ENCODE data around the gene ZFP30.

Gene ZFP30

DNA sequence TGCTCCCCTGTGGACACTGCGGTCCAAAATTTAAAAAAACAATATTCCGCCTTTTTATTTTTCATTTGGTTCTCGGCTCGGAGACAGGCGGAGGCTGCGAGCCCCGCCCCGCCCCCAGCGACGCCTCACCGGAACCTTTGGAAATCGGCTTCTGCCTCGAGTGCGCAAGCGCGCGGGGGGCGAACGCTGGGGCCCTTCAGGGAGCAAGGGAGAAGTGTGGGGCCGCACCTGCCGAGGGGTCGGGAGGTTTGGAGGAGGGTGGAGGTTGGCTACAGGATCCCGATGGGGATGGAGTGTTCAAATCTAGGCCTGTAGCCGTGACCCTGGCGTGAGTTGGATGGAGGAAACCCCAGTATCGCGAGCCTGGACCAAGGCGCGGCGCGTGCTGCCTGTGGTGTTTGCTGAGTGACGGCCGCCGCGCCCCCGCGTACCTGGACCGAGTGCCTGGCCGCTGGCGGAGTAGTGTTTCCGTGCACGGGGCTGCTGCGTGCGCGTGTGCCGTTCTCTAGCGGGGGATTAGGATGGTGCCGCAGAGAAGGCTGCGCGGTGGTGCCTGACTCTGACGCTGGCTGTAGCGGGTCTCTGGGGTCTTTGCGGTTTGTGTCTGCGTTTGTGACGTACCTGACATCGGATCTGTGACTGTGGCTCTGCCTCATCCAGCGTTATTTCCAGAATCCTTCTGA lies 565 bp upstream of the ZFP30 start:
- peak overlapping the region; percentile 82 for H3K4me3 ChIP-seq
- no peaks in the 10 kb centered on the region; the same call in 1 of the 2 replicates for H3K9me3 ChIP-seq (ENCODE audit: low read depth, low read length)
- peak overlapping the region; percentile 37; the same call in 1 of the 2 replicates for H3K27ac ChIP-seq
- peak; percentile 65 for TF ChIP-seq POLR2AphosphoS5 (IDR thresholded peaks at IDR 0.05; ENCODE audit: borderline replicate concordance, low read depth, low read length)
- no peak for TF ChIP-seq FOXP2 (optimal IDR thresholded peaks at IDR 0.05; ENCODE audit: control extremely low read depth, extremely low read length, insufficient read depth)
- TF ChIP-seq EZH2 (IDR thresholded peaks at IDR 0.05) = no peak
- H3K36me3 ChIP-seq (ENCODE audit: insufficient read depth, low read length) = peaks cover 2% of the 10 kb centered on the region; the same call in 1 of the 2 replicates
- DNase-seq (ENCODE audit: low read depth, low spot score) = peak; percentile 45
- H3K9ac ChIP-seq (ENCODE audit: insufficient read length) = peak overlapping the region; percentile 84

DNA sequence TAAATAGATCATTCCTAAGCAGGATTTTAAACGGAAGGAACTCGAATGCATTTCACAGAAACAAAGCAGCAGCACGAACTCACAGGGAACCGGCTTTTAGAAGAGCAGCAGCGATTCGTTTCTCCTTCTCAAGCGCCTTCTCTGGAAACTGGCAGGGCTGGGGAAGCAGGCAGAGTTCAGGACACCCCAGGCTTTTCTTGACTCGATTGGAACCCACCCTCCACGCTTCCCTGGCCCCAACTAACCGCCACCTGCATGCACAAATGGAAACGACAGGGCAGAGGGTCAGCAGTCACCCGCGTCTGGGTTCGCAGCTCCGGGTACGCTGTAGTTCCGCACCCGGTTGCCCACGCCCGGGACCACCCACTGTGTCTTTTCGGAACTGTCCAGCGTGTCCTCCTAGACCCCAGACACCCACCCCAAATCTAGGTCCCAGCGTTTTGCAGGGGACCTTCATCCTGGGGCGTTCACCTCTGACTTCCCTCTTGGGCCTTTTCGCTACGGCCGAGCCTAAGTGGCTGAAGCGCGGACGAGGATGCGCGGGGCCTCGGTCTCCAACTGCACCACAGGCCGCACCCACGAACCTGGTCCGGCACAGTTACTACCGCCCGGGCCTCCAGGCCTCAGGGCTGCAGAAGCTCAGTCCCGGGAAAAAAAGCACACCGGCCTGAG lies 500 bp downstream of the ZFP30 start:
- no peak for DNase-seq (ENCODE audit: low read depth, low spot score)
- Histone ChIP-seq H3K27ac (peak overlapping the region; percentile 37; the same call in 1 of the 2 replicates), H3K4me3 (peak overlapping the region; percentile 82), H3K9ac (ENCODE audit: insufficient read length) (peak overlapping the region; percentile 84), H3K36me3 (ENCODE audit: insufficient read depth, low read length) (peaks cover 6% of the 10 kb centered on the region; the same call in 1 of the 2 replicates), H3K9me3 (ENCODE audit: low read depth, low read length) (no peaks in the 10 kb centered on the region; the same call in 1 of the 2 replicates)
- no peak for TF ChIP-seq FOXP2 (optimal IDR thresholded peaks at IDR 0.05; ENCODE audit: control extremely low read depth, extremely low read length, insufficient read depth)
- TF ChIP-seq POLR2AphosphoS5 (IDR thresholded peaks at IDR 0.05; ENCODE audit: borderline replicate concordance, low read depth, low read length) = no peak
- TF ChIP-seq EZH2 (IDR thresholded peaks at IDR 0.05) = no peak

- peak overlapping the region; percentile 45; the same call in 1 of the 2 replicates for H3K27ac ChIP-seq
- TF ChIP-seq POLR2AphosphoS5 (IDR thresholded peaks at IDR 0.05; ENCODE audit: borderline replicate concordance, low read depth, low read length) = no peak
- TF ChIP-seq EZH2 (IDR thresholded peaks at IDR 0.05) = no peak
- no peak for TF ChIP-seq FOXP2 (optimal IDR thresholded peaks at IDR 0.05; ENCODE audit: control extremely low read depth, extremely low read length, insufficient read depth)
- no peak for DNase-seq (ENCODE audit: low read depth, low spot score)
- H3K4me3 ChIP-seq = peak overlapping the region; percentile 82
- no peaks in the 10 kb centered on the region; the same call in 1 of the 2 replicates for H3K9me3 ChIP-seq (ENCODE audit: low read depth, low read length)
- H3K36me3 ChIP-seq (ENCODE audit: insufficient read depth, low read length) = peaks cover 6% of the 10 kb centered on the region; the same call in 1 of the 2 replicates
- peak overlapping the region; percentile 84 for H3K9ac ChIP-seq (ENCODE audit: insufficient read length)
Measured at GRCh38 chr19:37654118-37654517, 1.1 kb downstream of the ZFP30 start.

DNA sequence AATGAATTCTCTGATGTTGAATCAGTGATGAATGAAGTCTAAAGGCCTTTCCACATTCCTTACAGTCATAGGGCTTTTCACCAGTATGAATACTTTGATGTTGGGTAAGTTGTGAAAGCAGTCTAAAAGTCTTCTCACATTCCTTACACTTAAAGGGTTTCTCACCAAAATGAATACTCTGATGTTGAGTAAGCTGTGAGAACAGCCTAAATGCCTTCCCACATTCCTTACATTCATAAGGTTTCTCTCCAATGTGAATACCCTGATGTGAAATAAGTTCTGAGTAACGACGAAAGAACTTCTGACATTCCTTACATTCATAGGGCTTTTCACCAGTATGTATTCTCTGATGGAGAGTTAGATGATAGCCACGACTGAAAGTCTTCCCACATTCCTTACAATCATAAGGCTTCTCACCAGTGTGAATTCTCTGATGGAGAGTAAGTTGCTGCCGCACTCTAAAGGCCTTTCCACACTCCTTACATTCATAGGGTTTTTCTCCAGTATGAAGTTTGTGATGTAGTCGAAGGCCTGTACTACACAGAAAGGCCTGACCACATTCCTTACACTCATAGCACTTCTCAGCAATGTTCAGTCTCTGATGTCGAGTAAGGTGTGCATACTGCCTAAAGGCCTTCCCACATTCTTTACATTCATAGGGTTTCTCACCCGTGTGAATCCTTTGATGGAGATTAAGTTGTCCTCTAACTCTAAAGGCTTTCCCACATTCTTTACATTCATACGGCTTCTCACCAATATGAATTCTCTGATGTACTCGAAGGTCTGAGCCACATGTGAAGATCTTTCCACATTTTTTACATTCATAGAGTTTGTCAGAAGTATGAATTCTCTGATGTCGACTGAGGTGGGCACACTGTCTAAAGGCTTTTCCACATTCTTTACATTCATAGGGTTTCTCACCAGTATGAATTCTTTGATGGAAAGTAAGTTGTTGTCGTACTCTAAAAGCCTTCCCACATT lies 19.9 kb downstream of the ZFP30 start:
- no peak for DNase-seq (ENCODE audit: low read depth, low spot score)
- no peak overlapping the region for H3K9ac ChIP-seq (ENCODE audit: insufficient read length)
- H3K4me3 ChIP-seq = no peak overlapping the region
- no peak for TF ChIP-seq EZH2 (IDR thresholded peaks at IDR 0.05)
- TF ChIP-seq POLR2AphosphoS5 (IDR thresholded peaks at IDR 0.05; ENCODE audit: borderline replicate concordance, low read depth, low read length) = no peak
- no peak for TF ChIP-seq FOXP2 (optimal IDR thresholded peaks at IDR 0.05; ENCODE audit: control extremely low read depth, extremely low read length, insufficient read depth)
- peaks cover 31% of the 10 kb centered on the region for H3K36me3 ChIP-seq (ENCODE audit: insufficient read depth, low read length)
- peaks cover 10% of the 10 kb centered on the region for H3K9me3 ChIP-seq (ENCODE audit: low read depth, low read length)
- no peak overlapping the region for H3K27ac ChIP-seq

DNA sequence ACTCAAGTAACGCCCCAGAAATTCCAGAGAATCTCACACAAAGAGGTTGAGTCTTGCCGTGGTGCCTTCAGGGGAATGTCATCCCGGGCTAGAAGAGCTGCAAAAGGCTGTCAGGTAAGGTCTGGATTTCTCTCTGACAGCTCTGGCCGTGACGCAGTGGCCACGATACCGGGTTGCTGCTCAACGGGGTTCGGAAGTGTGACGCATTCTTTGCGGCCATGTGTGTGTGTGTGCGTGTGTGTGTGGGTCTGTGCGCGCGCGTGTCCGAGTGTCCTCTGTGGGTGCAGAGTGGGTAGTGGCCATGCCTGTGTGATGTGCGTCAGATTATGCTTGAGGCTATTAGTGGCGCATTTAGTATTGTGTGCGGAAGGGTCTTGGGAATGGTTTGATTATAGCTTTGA lies 60.3 kb downstream of the ZFP30 start:
- H3K27ac ChIP-seq = no peak overlapping the region
- no peak for DNase-seq (ENCODE audit: low read depth, low spot score)

GRCh38 chr19:37594304-37594981 lies 60.8 kb downstream of the ZFP30 start, which contains the start of the genes ZNF540 and ZNF571:
Gene ZNF540 (plus strand): TSS chr19:37594876. CDS start chr19:37598448, 3,572 bp downstream.
Gene ZNF571 (minus strand): TSS chr19:37594792. CDS start chr19:37586676, 8,116 bp downstream.
- H3K4me3 ChIP-seq = peak within 1 kb of the TSS; percentile 94
- peak within 1 kb of the TSS; percentile 73 for H3K9ac ChIP-seq (ENCODE audit: insufficient read length)
- peak; percentile 84 for TF ChIP-seq POLR2AphosphoS5 (IDR thresholded peaks at IDR 0.05; ENCODE audit: borderline replicate concordance, low read depth, low read length)
- no peak for TF ChIP-seq EZH2 (IDR thresholded peaks at IDR 0.05)
- 0 out of 2 replicates have a peak, but pooled peaks cover under 1% of the 10 kb centered on the region for H3K9me3 ChIP-seq (ENCODE audit: low read depth, low read length)
- peak; percentile 52 for DNase-seq (ENCODE audit: low read depth, low spot score)
- no peak within 1 kb of the TSS for H3K27ac ChIP-seq
- no peaks in the 10 kb centered on the region for H3K36me3 ChIP-seq (ENCODE audit: insufficient read depth, low read length)

More for the DNA sequence above, 60.3 kb downstream of the ZFP30 start:
- Histone ChIP-seq H3K9me3 (ENCODE audit: low read depth, low read length) (no peaks in the 10 kb centered on the region), H3K4me3 (peak overlapping the region; percentile 94), H3K9ac (ENCODE audit: insufficient read length) (peak overlapping the region; percentile 73), H3K36me3 (ENCODE audit: insufficient read depth, low read length) (no peaks in the 10 kb centered on the region)
- TF ChIP-seq POLR2AphosphoS5 (IDR thresholded peaks at IDR 0.05; ENCODE audit: borderline replicate concordance, low read depth, low read length) (no peak), EZH2 (IDR thresholded peaks at IDR 0.05) (no peak), FOXP2 (optimal IDR thresholded peaks at IDR 0.05; ENCODE audit: control extremely low read depth, extremely low read length, insufficient read depth) (no peak)

DNA sequence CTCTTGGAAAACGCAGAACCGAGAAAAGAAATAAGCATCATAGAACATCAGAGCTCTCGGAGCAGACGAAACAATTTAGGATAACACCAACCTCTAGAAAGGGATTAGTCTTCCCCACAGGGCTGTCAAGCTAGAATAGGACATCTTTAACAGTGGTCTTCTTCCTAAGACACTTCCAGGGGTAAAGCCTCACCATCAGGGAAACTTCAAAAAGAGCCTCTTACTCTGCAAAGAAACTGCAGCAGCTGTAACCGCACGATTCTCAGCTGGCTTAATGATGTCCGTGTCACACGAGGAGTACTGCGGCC lies 61.3 kb downstream of the ZFP30 start:
- Histone ChIP-seq H3K36me3 (ENCODE audit: insufficient read depth, low read length) (no peaks in the 10 kb centered on the region), H3K9me3 (ENCODE audit: low read depth, low read length) (0 out of 2 replicates have a peak, but pooled peaks cover 4% of the 10 kb centered on the region), H3K27ac (no peak overlapping the region), H3K9ac (ENCODE audit: insufficient read length) (peak overlapping the region; percentile 73), H3K4me3 (peak overlapping the region; percentile 94)
- DNase-seq (ENCODE audit: low read depth, low spot score) = no peak
- no peak for TF ChIP-seq POLR2AphosphoS5 (IDR thresholded peaks at IDR 0.05; ENCODE audit: borderline replicate concordance, low read depth, low read length)
- TF ChIP-seq EZH2 (IDR thresholded peaks at IDR 0.05) = no peak
- no peak for TF ChIP-seq FOXP2 (optimal IDR thresholded peaks at IDR 0.05; ENCODE audit: control extremely low read depth, extremely low read length, insufficient read depth)
